ENCODE data around the gene MACF1. TPM values are rescaled to one million over a fixed set of nuclear protein-coding genes. Genes with fewer than 3 reads are reported as not detected.

MACF1 gene
- total RNA-seq, 4 donors from 2014 or later, result 187 to 436 (median 261) TPM

- Histone ChIP-seq H3K36me3 (peaks cover 0 to 86% (median 0%) of the 10 kb centered on the region in 3 donors), H3K4me1 (no peaks in the 10 kb centered on the region), H3K27me3 (no peaks in the 10 kb centered on the region), H3K4me3 (no peak overlapping the region), H3K27ac (peak overlapping the region in 1 of 4 donors; percentile 9), H3K9me3 (no peaks in the 10 kb centered on the region)
- no peak for DNase-seq
- TF ChIP-seq POLR2A (IDR thresholded peaks at IDR 0.05) (no peak), CTCF (IDR thresholded peaks at IDR 0.05) (no peak)
These were observed 230.4 kb downstream of the MACF1 start for GRCh38 chr1:39434797-39435395.

GRCh38 chr1:39435597-39435996, 231.1 kb downstream of the MACF1 start:
- no peaks in the 10 kb centered on the region for H3K27me3 ChIP-seq
- no peaks in the 10 kb centered on the region for H3K4me1 ChIP-seq
- peak overlapping the region in 1 of 4 donors; percentile 9 for H3K27ac ChIP-seq
- H3K36me3 ChIP-seq, result peaks cover 0 to 86% (median 0%) of the 10 kb centered on the region in 3 donors
- H3K9me3 ChIP-seq, result no peaks in the 10 kb centered on the region
- no peak for DNase-seq
- H3K4me3 ChIP-seq, result no peak overlapping the region
- no peak for TF ChIP-seq CTCF (IDR thresholded peaks at IDR 0.05)
- TF ChIP-seq POLR2A (IDR thresholded peaks at IDR 0.05), result no peak

DNA sequence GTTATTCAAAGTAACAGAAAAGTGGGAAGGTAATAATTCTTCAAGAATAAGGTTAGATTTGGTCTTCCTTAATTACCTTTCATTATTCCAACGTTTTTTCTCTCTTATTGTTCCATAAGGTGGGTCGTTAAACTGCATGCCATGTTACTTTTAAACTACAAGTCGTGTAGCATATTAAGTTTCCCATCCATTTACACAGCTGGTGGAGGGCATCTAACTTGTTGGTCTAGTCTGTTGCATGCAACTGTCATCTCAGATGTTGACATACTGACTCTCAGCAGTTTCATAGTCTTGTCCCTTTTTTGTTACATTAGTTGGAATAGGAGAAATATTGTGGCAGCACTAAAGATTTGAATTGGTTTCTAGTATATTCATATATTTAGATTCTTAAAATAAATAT, 232.3 kb downstream of the MACF1 start:
- Histone ChIP-seq H3K9me3 (no peaks in the 10 kb centered on the region), H3K27me3 (no peaks in the 10 kb centered on the region), H3K4me3 (no peak overlapping the region), H3K27ac (no peak overlapping the region), H3K4me1 (no peaks in the 10 kb centered on the region), H3K36me3 (peaks cover 0 to 94% (median 0%) of the 10 kb centered on the region in 3 donors)
- TF ChIP-seq CTCF (IDR thresholded peaks at IDR 0.05) (no peak), POLR2A (IDR thresholded peaks at IDR 0.05) (no peak)
- DNase-seq, result no peak

DNA sequence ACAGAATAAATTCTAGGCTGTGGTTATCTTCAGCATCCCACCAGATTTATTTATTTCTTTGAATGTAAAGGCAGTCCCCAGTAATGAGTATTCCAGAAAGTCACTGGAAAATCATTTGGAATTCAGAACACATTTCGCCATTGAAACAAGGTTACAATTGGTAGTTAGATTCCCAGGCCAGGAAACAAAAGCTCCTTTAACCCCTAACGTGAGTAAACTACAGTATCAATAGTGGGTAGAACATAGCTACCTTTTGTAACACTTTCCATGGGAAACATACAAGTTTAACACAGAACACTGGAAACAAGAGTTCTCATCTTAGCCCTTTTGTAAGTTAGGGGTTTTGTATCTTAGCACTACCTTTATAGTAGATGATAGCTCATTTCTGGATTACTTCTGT, 233.5 kb downstream of the MACF1 start:
- Histone ChIP-seq H3K9me3 (no peaks in the 10 kb centered on the region), H3K4me3 (no peak overlapping the region), H3K27ac (no peak overlapping the region), H3K27me3 (no peaks in the 10 kb centered on the region), H3K36me3 (peaks cover 0 to 95% (median 0%) of the 10 kb centered on the region in 3 donors), H3K4me1 (no peaks in the 10 kb centered on the region)
- TF ChIP-seq POLR2A (IDR thresholded peaks at IDR 0.05) (no peak), CTCF (IDR thresholded peaks at IDR 0.05) (no peak)
- no peak for DNase-seq

- Histone ChIP-seq H3K4me1 (no peaks in the 10 kb centered on the region), H3K36me3 (peaks cover 0 to 100% (median 0%) of the 10 kb centered on the region in 3 donors), H3K27ac (no peak overlapping the region), H3K4me3 (no peak overlapping the region), H3K27me3 (no peaks in the 10 kb centered on the region), H3K9me3 (no peaks in the 10 kb centered on the region)
- TF ChIP-seq POLR2A (IDR thresholded peaks at IDR 0.05), result no peak
- no peak for DNase-seq
These were observed 236.4 kb downstream of the MACF1 start for GRCh38 chr1:39440856-39441255.

DNA sequence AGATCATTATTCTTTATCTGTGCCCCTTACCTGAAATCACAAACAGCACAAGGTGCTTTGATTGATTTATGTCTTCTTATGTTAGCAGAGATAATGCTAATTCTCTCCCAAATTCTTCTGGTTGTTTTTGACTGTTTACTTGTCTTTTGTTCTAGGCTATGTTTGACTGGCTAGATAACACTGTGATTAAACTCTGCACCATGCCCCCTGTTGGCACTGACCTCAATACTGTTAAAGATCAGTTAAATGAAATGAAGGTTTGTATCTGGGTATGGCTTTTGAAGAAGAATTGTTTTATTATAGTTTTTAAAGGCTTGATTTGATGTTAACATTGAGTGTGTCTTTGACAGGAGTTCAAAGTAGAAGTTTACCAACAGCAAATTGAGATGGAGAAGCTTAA, 237.3 kb downstream of the MACF1 start:
- Histone ChIP-seq H3K9me3 (no peaks in the 10 kb centered on the region), H3K27me3 (no peaks in the 10 kb centered on the region), H3K36me3 (peaks cover 0 to 98% (median 0%) of the 10 kb centered on the region in 3 donors), H3K4me1 (no peaks in the 10 kb centered on the region), H3K27ac (no peak overlapping the region), H3K4me3 (no peak overlapping the region)
- no peak for DNase-seq
- TF ChIP-seq POLR2A (IDR thresholded peaks at IDR 0.05) (no peak), CTCF (IDR thresholded peaks at IDR 0.05) (no peak)
